ACHN (cell line): ENCODE data around the gene SIN3B.
"Not testable (repeated sequence)": the region's sequence is repeated elsewhere in the genome, so short reads cannot be mapped to it uniquely, and the experiment has no call there.

ENCODE experiments used
- DNase-seq: peaks from one replicate; pipeline ENCODE4 v3.0.0-alpha.2; 2015
- in situ Hi-C: cut with HindIII; loops from 2 replicates; pipeline ENCODE4 v1.10.0; 2017; ENCODE audit warnings: low sequenced_read_pairs, low pct_ligation_motif_present, low pct_unique_long_range_greater_than_20kb

Gene SIN3B, protein sequence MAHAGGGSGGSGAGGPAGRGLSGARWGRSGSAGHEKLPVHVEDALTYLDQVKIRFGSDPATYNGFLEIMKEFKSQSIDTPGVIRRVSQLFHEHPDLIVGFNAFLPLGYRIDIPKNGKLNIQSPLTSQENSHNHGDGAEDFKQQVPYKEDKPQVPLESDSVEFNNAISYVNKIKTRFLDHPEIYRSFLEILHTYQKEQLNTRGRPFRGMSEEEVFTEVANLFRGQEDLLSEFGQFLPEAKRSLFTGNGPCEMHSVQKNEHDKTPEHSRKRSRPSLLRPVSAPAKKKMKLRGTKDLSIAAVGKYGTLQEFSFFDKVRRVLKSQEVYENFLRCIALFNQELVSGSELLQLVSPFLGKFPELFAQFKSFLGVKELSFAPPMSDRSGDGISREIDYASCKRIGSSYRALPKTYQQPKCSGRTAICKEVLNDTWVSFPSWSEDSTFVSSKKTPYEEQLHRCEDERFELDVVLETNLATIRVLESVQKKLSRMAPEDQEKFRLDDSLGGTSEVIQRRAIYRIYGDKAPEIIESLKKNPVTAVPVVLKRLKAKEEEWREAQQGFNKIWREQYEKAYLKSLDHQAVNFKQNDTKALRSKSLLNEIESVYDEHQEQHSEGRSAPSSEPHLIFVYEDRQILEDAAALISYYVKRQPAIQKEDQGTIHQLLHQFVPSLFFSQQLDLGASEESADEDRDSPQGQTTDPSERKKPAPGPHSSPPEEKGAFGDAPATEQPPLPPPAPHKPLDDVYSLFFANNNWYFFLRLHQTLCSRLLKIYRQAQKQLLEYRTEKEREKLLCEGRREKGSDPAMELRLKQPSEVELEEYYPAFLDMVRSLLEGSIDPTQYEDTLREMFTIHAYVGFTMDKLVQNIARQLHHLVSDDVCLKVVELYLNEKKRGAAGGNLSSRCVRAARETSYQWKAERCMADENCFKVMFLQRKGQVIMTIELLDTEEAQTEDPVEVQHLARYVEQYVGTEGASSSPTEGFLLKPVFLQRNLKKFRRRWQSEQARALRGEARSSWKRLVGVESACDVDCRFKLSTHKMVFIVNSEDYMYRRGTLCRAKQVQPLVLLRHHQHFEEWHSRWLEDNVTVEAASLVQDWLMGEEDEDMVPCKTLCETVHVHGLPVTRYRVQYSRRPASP

DNA sequence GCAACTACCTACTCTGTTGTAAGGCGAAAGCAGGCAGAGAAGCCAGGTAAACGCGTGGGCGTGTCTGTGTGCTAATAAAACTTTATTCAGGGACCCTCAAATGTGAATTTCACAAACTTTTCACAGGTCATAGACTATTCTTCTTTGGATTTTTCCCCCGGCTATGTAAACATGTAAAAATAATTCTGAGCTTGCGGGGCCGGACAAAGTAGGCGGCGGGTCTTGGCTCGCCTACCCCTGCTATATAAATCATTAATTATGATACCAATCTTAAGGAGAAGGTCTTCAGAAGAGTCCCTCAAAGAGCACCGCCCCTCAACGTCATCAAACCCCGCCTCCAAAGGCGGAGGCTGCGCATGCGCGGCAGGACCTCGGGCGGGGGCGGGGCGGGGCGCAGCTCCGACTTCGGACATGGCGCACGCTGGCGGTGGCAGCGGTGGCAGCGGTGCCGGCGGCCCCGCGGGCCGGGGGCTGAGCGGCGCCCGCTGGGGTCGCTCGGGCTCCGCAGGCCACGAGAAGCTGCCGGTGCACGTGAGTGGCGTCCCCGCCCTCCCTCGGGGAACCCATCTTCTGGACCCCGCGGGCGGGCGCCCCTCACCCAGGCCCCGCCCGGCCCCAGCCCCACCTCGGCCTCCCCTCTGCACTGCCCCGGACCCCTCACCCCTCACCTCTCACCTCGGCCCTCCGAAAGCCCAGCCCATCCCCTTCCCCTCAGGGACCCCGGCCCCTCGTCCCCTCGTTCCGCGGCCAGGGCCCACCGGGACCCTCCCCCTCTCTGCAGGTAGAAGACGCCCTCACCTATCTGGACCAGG lies at the start of gene SIN3B:
Gene SIN3B (plus strand): TSS at position 389 of the 812 bp plus-strand sequence. CDS start 23 bp downstream, at position 412.
- DNase-seq = peak; percentile 86
- in situ Hi-C loops = no loop called here

GRCh38 chr19:16779539-16780163 lies 49.5 kb upstream of the SIN3B start:
- DNase-seq = no peak
- in situ Hi-C loops = no loop called here

- no peak for DNase-seq
- in situ Hi-C loops = no loop called here
These were observed 46.5 kb upstream of the SIN3B start for GRCh38 chr19:16782719-16783118.

- DNase-seq = no peak
- in situ Hi-C loops = no loop called here
These were observed 40.7 kb upstream of the SIN3B start for GRCh38 chr19:16788479-16788878.

- no peak for DNase-seq
- in situ Hi-C loops = no loop called here
These were observed 40.0 kb upstream of the SIN3B start for GRCh38 chr19:16789238-16789637.

- in situ Hi-C loops = no loop called here
- DNase-seq = no peak
These were observed 39.1 kb upstream of the SIN3B start for GRCh38 chr19:16790051-16790450.

GRCh38 chr19:16791942-16792341 lies 37.3 kb upstream of the SIN3B start:
- in situ Hi-C loops = no loop called here

GRCh38 chr19:16794456-16795441 lies 34.4 kb upstream of the SIN3B start:
- in situ Hi-C loops = no loop called here
- DNase-seq = no peak

More at GRCh38 chr19:16791942-16792341, 37.3 kb upstream of the SIN3B start:
- DNase-seq = no peak

GRCh38 chr19:16795731-16796130 lies 33.5 kb upstream of the SIN3B start:
- in situ Hi-C loops = no loop called here
- DNase-seq = no peak

- in situ Hi-C loops = no loop called here
- no peak for DNase-seq
These were observed 31.3 kb upstream of the SIN3B start for GRCh38 chr19:16797876-16798275.

GRCh38 chr19:16798326-16798725 lies 30.9 kb upstream of the SIN3B start:
- in situ Hi-C loops = not testable (repeated sequence)

GRCh38 chr19:16799740-16800139 lies 29.5 kb upstream of the SIN3B start:
- no peak for DNase-seq
- in situ Hi-C loops = no loop called here

More at GRCh38 chr19:16798326-16798725, 30.9 kb upstream of the SIN3B start:
- not testable (repeated sequence) for DNase-seq

- no peak for DNase-seq
- in situ Hi-C loops = no loop called here
These were observed 27.6 kb upstream of the SIN3B start for GRCh38 chr19:16801600-16802013.

GRCh38 chr19:16804176-16804575 lies 25.0 kb upstream of the SIN3B start:
- no peak for DNase-seq
- in situ Hi-C loops = no loop called here

- DNase-seq = no peak
- in situ Hi-C loops = no loop called here
These were observed 21.5 kb upstream of the SIN3B start for GRCh38 chr19:16807549-16808284.

DNA sequence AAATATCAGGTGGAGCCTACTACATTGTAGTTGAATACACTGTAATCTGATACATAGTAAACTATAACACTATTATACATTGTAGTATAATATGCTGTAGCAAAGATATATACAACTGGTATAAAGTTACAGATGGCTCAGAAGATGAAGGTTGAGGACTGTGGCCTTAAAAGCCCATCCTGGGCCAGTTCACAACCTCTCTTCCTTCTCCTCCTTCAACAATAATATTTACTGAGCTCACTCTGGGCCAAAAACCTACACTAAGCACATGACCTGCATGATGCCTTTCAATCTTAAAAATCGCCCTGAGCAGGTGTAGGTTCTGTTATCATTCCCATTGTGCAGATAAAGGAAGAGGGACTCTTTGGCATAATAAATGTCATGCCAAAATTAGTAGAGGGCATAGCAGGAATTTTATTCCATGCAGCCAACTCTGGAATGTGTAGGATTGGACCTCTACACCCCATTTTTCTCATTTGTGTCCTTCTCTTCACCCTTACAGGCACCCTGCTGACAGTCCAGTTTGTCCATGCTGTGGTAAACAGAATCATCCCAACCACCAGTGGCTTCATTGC lies 14.6 kb upstream of the SIN3B start:
- DNase-seq = no peak
- in situ Hi-C loops = no loop called here
